Measurements from ENCODE around the gene HOXB3.

HOXB3 gene

DNA sequence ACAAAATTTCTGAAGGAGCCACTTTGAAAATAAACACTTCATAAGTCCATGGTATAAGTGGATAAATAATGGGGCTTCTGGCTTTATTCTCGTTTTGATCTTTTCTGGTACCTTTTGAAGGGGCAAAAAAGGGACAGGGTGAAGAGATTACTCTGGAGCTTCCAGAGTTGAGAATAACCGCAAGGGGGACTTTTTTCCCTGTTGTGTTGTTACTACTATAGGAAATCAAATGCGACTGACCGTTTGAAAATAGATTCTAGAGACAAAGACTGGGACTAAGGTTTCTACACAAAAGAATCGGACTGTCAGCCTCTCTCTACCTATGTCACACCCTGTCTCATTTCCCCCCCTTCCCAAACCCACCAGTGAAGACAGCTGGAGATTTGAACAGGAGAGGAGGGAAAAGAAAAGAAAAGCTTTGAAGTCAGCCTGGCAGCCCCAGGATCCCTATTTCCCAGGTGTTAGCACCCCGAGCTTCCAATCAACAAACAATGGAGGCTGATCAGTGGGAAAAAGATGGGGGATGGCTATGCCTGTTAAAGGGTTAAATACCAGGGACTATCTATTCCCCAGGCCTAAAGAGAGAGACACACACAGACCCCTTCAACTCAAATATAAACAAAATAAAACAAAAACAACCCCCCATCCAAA lies 20.2 kb downstream of the HOXB3 start:
- DNase-seq (ENCODE audit: low read depth): no peak

DNA sequence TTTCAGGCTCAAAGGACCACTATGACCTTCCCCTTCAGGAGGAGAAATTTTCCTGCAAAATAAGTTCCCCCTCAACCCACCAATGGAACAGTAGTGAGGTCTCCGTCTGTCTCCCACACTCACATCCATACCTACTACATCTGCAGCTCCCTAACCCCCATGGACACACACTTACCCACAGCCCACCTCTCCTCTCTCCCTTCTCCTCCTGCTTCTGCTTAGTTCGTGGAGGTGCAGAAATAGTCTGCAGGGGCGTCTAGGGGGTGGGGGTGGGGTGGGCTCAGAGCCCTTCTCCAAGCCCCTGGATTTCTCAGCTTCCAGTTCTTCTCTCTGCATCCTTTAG lies 20.8 kb downstream of the HOXB3 start:
- no peak for DNase-seq (ENCODE audit: low read depth)

DNA sequence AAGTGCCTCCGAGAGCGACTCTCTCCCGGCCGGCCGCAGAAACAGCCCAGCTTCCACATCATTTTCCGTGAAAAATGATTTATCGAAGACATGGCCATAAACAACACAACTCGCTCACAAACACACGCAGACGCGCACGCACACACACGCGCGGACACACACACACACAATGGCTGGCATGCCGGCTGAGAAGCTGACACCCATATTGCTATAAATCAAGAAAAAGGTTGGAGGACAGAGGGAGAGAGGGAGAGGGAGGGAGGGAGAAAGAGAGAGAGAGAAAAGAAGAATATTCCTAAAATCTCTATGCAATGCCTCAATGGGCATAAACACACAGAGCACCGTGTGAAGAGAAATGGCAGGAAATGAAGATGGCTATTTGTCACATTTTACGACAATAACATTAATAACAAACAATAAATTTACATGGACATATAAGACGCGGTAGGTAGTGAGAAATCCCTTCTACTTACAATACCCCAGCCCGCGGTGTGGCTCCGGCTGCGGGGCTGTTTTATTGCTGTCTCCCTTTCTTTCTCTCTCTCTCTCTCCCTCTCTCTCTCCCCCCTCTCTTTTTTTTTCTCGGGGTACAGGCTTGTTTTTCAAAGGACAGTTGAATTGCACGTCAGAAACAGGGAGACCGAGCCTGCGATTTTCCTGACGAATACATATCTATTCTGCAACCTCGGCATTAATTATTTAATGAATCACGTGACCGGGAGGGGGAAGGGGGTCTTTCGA lies 21.4 kb downstream of the HOXB3 start:
- no peak for DNase-seq (ENCODE audit: low read depth)

DNA sequence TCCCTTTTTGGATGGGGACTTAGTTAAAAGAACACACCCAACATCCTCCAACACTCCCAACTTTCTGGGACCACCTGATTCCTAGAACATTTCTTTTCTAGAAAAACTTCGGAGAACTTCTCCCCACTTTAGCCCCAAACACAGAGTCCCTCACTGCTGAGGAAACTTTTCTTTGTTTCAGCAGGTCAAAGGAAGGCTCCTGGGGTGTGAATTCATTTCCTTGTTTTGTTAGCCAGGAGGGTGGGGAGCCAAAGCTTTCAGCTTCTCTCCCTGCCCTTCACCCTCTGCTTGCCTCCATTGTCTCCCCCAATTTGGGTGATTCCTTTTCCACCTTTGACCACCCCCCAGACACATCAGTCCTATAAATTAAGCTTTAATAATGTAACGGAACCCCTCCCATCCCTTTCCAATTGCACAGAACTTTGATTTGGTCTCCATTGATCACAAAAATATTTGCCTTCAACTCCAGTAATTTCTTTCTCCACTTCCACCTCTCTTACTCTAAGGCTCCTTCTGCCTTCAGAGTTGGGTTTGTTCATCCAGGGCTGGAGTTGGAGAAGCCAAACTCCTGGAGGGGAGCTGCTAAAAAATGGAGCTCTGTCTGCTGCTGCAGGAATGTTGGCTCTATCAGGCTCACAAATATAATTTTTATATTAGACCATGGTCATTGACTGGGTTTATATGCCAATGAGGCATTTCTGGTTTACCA lies 22.2 kb downstream of the HOXB3 start:
- no peak for DNase-seq (ENCODE audit: low read depth)

DNA sequence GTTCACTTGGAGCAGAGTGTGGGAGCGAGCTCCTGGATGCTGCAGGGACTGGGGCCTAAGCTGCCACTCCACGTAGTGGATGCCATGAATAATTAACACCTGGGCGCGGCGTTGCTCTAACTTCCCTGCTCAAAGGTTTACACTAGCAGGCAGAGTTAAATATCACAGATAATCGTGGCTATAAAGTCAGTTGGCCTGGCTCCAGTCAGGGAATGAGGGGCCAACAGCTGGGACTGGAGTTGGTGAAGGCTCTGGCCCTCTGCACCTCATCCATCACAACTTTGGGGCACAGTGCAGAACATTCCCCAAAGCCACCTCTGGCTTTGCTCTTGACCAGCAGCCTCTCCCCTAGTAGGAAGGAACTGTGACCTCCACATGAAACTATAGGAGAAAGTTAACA lies 22.8 kb downstream of the HOXB3 start:
- DNase-seq (ENCODE audit: low read depth): no peak

DNA sequence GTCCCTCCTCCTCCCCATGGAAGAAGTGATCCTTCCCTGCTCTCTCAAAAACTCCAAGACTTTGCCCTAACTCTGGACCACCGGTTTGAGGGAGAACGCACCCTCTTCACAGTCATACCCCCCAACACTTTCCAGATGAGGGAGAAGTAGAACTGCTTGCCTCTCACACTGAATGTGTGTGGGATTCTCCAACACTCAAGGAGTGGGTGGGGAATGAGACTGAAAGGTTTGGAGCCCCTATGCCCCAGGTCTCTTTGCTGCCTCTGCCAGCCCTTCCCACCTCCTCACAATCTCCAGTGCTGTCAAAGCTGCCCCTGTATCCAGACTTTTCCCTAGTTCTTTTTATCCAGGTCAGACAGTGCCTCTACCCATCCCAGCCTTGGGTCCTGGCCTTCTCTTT lies 23.3 kb downstream of the HOXB3 start:
- no peak for DNase-seq (ENCODE audit: low read depth)

DNA sequence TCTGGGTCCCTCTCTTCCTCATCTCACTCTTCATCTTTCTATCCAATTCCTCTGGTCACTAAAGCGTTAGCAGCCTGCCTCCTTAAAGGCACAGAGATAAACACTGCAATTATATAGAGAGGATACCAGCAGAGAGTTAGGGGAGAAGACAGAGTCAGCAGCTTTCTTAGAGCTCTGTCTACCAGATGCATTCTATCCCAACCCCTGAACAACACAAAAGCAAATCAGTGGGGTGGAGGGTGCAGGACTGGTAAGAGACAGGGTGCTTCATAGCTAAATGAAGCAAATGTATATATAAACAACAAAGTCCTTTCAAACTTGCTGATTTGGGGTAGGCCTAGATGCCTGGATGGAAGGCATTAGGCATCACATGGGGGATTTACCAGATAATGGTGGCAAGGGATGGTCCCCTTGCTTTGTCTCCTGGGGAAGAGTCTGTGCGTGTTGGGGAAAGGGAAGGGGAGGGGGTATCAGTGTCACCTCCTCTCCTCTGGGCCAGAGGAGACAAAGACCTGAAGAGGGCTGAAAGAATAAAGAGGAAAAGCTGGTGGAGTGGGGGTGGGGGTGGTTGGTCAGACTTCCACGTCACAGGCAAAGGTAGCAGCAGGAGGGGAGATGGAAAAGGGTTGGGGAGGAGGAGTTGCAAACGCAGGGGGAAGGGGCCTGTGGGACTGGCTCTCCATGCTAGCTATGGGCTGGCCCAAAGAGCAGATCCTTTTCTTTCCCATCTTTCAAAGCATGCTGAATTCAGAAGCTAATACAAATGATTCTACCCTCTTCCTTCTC lies 23.9 kb downstream of the HOXB3 start:
- DNase-seq (ENCODE audit: low read depth): no peak

DNA sequence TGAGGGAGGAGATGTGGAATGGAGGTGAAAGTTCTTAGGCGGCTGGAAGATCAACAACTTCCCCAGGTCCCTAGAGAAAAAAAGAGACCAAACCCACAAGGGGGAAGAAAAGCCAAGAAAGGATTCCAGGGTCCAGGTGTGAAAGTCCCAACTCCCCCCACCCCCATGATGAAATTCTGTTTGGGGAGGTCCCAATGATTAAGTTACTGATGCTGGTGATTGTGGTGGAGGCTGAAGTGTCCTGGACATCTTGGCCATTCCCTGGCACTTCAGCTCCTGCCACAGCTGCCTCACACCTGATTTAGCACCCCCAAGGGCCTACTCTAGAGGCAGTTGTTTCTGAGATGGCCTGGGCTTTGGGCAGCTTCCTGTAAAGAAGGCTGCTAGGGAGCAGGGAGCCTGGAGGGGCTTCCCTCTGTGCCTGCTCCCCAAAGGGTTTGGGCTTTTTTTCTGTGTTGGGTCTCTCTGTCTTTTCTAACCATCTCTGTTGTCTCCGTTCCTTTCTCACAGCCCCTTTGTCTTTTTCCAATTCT lies 25.0 kb downstream of the HOXB3 start:
- DNase-seq (ENCODE audit: low read depth): no peak

DNA sequence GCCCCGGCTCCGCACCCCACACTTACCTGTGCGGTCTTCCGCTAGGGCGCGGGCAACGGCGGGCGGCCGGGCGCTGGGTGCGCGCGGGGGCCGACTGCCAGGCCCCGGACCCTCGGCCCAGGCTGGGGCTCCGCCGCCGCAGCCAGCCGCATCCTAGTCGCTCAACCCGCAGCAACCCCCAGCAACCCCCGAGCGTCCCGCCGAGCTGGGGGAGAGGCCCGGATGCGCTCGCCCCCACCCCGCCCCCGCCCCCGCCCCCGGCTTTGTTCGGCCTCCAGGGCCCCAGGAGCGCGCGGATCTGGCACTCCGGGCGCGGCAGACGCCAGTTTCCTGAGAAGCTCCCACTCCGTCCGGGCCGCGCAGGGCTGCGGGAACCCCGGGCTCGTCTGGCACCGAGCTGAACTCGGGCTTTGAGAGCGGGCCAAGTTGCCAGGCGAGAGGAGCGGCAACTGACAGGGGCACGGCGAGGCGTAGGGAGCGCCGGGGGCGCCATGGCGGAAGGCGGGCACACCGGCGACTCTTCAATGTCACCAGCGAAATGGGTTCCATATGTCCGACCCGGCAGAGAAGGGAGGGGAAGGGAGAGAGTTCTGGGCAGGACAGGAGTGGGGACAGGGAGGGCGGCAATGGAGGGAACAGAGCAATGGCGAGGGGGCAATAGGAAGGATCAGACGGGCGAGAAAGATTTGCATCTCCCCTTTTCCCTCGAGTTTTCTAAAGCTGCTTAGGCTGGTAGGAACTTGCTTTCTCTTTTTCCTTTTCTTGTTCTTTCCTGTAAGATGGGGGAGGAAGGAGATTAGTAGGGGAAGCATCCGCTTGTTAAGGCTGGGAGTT lies 25.6 kb downstream of the HOXB3 start:
- no peak for DNase-seq (ENCODE audit: low read depth)

DNA sequence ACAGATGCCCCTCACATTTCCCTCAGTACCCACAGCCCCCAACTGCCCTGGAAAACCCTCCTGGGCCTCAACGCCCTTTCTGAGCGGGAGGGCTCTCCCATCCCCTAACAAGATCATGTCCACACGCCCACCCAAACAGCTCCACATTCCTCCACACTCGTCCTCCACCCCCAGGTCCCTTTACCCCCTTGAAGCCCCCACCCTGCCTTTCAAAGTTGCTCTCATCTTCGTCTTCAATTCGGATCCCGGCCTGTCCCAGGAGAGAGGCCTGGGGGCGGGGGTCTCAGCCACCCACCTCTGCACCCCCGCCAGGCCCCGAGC lies 26.2 kb downstream of the HOXB3 start:
- DNase-seq (ENCODE audit: low read depth): no peak

DNA sequence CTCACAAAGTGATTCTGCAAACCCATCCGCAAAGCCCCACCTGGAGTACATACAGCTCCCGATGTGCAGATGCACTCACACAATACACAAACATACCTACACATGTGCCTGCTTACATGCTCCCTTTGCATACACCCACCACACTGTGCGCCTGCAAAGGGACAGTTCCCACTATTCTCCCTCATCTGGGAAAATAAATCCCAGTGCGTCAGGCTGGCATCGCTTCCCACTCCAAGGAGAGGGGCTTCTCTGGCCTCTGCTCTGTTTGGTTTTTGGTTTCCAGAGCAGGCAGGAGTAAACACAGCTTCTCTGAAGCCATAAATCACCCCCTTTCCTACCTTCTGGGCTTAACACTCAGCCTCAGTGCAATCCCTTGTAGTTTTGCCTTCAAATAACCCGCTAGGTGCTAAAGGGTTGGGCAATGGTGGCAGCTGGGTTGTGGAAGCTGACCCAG lies 26.6 kb downstream of the HOXB3 start:
- no peak for DNase-seq (ENCODE audit: low read depth)

DNA sequence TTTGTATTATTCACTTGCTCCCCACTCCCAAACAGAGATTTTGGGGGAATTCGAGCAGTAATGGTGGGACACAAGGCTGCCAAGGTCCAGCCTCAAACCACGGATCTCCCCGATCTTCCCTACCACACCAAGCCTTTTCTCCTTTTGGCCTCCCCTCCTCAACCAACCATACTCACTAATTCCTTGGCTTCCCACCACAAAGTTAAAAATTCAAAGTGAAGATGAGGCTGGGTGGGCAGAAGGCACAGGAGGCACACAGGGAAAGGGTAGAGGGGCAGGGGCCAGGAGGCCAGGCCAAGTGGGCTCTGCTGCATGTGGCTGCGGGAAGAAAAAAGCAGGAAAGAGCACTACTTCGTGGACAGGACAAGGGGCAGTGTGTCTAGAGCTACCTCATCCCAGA lies 27.1 kb downstream of the HOXB3 start:
- DNase-seq (ENCODE audit: low read depth): no peak

DNA sequence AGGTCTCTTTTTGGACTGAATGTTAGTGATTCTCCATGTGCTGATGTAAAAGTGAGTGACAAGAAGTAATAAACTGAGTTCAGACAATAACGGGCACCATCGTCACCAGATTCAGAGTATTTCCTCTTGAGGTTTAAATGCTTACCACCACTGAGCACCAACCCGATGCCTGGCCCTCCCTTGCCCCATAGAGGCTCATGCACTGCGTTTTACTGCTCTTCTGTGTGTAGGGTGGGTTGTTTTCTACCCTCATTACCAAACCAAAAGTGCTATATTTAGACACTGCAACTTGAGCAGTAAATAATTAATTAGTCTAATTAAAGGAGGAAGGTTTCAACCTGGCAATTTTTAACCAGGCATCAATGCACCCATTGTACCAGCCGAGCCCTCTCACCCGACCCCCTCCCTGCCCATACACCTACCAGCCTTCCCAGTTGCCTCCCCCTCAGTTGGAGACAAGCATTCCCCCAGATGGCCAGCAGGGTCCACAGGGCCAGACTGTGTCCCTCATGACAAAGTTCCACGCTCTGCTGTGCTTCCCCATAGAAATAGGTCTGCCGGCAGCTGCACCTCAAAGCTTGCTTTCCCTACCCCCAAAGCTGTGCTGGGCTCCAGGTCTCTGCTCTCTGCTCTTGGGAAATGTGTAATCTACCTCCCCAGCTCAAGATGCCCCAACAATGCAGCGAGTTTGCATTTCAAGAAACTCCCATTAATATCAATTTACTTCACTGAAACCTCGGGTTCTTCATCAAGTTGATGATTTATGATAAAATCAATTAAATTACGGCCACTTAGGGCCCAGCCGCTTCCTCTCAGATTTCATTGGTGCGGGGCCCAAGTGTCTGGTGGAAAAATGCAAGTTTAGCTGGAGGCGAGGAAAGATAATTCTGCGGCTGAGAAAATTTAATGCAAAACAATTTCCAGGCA lies 27.9 kb downstream of the HOXB3 start:
- DNase-seq (ENCODE audit: low read depth): no peak

DNA sequence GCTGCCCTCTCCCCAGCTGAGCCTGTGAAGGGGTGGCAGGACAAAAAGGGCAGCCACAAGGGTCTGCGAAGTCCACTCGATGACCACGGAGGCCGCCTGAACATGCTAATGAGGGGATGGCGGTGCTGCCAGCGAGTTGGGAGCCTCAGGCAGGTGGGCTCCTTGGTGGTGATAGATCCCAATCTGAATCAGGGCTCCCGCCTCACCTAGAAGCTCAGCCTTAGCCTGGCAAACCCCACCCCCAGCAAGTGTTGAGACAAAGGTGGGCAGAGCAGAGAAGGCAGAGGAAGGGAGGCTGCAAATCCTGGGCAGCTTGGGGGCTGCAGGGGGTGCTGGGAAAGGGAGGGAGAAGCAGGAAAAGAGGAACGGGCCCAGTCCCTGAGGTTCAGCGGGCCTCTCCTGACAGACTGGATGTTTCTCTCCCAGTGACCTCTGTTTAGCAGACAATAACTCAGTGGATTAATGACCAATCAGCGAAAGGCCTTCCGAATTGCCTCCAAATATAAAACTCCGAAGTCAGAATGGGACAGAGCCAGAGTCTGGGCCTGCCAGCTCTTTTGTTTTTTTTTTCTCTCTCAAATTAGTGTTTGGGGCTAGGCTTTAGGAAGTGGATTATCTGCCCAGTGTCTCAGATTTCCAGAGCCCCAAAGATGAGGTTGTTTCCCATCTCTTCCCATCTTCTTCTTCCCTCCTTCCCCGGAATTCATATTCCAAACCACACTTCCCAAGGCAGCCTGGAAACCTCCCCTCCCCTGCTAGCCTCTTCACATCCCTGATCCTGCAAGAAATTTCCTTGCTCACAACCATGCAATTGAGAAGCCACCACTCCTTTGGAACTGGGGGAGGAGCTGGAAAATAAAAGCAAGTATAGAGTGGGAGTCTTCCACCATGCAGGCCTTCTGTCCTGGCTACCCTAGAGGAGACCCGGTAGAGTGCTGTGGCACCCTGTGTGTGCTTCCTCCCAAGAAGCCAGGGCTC lies 29.9 kb downstream of the HOXB3 start:
- DNase-seq (ENCODE audit: low read depth): no peak

DNA sequence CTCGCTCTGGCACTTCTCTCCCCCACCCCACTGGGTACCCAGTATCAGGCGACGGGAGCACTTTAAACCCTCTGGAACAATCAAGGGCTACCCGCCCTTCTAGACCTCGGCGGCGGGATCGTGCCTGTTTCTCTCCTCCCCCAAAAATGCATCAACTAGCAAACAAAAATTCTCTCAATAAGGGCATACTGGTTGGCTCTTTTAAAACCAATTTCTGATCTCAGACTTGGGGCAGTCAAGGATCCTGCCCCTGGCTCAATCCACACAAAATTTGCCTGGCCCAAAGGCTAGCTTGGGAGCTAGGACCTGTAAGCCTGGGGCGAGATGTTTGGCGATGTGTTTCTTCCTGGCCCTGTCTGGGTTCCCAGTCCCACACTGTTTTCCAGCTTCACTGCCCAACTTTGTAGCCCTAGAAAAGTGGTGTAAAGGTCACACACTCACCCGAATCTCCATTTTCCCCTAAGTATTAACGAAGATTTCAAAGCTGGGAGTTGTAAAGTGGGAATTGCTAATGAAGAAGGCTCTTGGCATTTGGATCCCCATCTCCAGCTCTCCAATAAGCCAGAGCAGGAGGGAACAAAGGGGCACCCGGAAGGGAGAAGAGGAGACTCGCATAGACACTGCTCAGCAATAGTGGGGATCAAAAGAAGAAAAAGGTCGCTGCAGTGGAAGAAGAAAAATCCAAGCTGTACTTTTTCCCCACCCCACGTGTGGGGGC lies 30.8 kb downstream of the HOXB3 start:
- no peak for DNase-seq (ENCODE audit: low read depth)

DNA sequence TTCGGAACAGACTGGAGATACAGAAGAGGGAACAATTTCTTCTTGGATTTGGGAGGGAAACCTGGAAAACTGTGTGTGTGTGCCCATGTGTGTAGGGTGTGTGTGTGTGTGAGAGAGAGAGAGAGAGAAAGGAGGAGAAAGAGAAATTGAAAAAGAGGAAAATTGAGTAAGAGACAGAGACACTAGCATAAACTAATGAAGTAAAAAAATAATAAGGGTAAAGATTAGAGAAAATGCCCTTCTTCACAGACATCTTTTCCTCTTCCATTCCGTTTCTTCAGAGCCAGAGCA lies 31.3 kb downstream of the HOXB3 start:
- no peak for DNase-seq (ENCODE audit: low read depth)

DNA sequence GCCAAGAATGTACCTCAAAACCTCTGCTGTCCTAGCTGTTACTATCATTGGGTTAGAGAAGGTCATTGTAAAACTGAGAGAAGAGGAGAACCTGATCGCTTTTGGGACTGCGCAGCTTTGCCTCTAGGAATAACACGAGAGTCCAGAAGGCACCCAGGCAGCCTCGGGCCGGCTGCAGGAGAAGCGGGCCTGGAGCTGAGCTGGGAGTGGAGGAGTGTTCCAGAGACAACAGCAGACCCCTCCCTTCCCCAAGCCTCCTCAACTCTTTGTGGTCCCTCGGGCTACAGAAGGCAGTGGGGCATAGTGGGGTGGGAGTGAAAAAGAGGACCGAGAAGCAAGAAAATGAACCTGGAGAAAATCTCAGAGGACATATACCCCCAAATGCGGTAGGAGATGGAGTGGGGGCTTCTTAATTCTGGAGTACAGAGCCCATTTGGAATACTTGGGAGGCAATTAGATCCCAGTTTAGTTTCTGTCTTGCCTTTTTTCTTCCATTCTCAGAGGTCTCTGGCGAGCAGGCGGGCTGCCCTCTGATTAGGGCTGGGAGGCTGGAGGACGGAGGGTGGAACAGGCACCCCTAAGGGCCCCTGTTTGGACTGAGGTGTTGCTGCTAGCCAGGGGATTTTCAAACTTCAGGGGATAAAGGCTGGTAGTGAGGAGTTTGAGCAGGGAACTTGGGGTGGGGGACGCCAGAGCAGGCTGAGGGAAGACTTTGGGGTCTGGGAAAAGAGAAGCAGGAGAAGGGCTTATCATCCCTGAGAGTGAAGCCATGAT lies 31.8 kb downstream of the HOXB3 start:
- no peak for DNase-seq (ENCODE audit: low read depth)
